Right atrium auricular region (tissue), 2 donors: ENCODE data around the gene COL25A1. TPM values are rescaled to one million over a fixed set of nuclear protein-coding genes. Genes with fewer than 3 reads are reported as not detected.

Source experiments
- DNase-seq: peaks from one replicate; pipeline ENCODE4 v3.0.0-alpha.2; 2019; ENCODE audit warnings: low spot score
- H3K27ac ChIP-seq, 2 donors: fragments of 200-600 bp; sonication (generic); 1 replicate in 1 of 2; 2 replicates in 1 of 2; pipeline ENCODE4 v1.5.1; 2016 to 2019
- H3K27me3 ChIP-seq, 2 donors: fragments of 200-600 bp; sonication (generic); one replicate each; pipeline versions ENCODE4 v1.5.1 to v1.6.0; 2017 to 2019
- H3K36me3 ChIP-seq: fragments of 200-600 bp; sonication (generic); one replicate; pipeline ENCODE4 v1.5.1; 2016
- H3K4me1 ChIP-seq, 2 donors: fragments of 200-600 bp; sonication (generic); one replicate each; pipeline versions ENCODE4 v1.5.1 to v1.6.0; 2017 to 2019
- H3K4me3 ChIP-seq, 2 donors: fragments of 200-600 bp; sonication (generic); 1 replicate in 1 of 2; 2 replicates in 1 of 2; pipeline ENCODE4 v1.5.1; 2017 to 2019; ENCODE audit warnings: mild to moderate bottlenecking in 1 of 2, moderate library complexity in 1 of 2
- H3K9me3 ChIP-seq, 2 donors: fragments of 200-600 bp; sonication (generic); one replicate each; pipeline ENCODE4 v1.5.1; 2019
- CTCF ChIP-seq, 2 donors: fragments of 200-600 bp; sonication (generic); IDR thresholded peaks; one replicate each; pipeline ENCODE4 v1.5.1; 2019; ENCODE audit warnings: antibody characterized with exemption in 2 of 2
- total RNA-seq, 2 donors: library from RNA; depleted of rRNA; stranded (reverse); fragments of >200 nt; gene quantifications; one replicate each; pipeline ENCODE4 v1.1.0, GENCODE V29; 2016

Gene COL25A1
- total RNA-seq, 2 donors from 2014 or later = 0.26 to 0.59 TPM

DNA sequence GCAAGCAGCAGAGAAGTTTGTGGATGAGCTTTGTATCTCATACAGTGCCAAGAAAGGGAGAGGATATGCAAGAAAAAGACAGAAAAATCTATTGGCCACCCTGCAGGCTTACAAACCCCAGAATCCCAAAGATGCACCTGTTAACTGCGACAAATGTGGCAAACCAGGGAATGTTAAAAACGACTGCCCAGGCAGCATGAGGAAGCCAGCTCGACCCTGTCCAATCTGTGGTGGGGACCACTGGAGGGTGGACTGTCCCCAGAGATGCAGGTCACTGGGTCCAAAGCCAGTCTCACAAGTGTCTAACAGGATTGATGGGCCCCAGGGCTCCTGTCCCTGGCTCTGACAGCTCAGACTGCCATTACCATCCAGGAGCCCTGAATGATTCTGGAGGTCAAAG lies 12.9 kb upstream of the COL25A1 start:
- peaks cover 3 to 17% of the 10 kb centered on the region in 2 donors for H3K9me3 ChIP-seq
- H3K27me3 ChIP-seq = no peaks in the 10 kb centered on the region
- no peaks in the 10 kb centered on the region for H3K36me3 ChIP-seq
- no peak overlapping the region for H3K4me3 ChIP-seq
- TF ChIP-seq CTCF (IDR thresholded peaks at IDR 0.05) = no peak
- no peak overlapping the region for H3K27ac ChIP-seq
- no peaks in the 10 kb centered on the region for H3K4me1 ChIP-seq
- DNase-seq = no peak

- TF ChIP-seq CTCF (IDR thresholded peaks at IDR 0.05) = no peak
- no peaks in the 10 kb centered on the region for H3K27me3 ChIP-seq
- H3K9me3 ChIP-seq = peaks cover 3 to 17% of the 10 kb centered on the region in 2 donors
- no peak overlapping the region for H3K27ac ChIP-seq
- no peak for DNase-seq
- H3K4me1 ChIP-seq = no peaks in the 10 kb centered on the region
- H3K4me3 ChIP-seq = no peak overlapping the region
- no peaks in the 10 kb centered on the region for H3K36me3 ChIP-seq
Observed at GRCh38 chr4:109313168-109314133, 11.0 kb upstream of the COL25A1 start.

GRCh38 chr4:109303140-109303496 lies 660 bp upstream of the COL25A1 start:
- Histone ChIP-seq H3K36me3 (no peaks in the 10 kb centered on the region), H3K4me3 (peak overlapping the region; percentile 40 to 55), H3K9me3 (no peaks in the 10 kb centered on the region), H3K27ac (no peak overlapping the region), H3K27me3 (peaks cover 0 to 13% of the 10 kb centered on the region in 2 donors), H3K4me1 (peaks cover 0 to 16% of the 10 kb centered on the region in 2 donors)
- DNase-seq = peak; percentile 62
- TF ChIP-seq CTCF (IDR thresholded peaks at IDR 0.05) = no peak

DNA sequence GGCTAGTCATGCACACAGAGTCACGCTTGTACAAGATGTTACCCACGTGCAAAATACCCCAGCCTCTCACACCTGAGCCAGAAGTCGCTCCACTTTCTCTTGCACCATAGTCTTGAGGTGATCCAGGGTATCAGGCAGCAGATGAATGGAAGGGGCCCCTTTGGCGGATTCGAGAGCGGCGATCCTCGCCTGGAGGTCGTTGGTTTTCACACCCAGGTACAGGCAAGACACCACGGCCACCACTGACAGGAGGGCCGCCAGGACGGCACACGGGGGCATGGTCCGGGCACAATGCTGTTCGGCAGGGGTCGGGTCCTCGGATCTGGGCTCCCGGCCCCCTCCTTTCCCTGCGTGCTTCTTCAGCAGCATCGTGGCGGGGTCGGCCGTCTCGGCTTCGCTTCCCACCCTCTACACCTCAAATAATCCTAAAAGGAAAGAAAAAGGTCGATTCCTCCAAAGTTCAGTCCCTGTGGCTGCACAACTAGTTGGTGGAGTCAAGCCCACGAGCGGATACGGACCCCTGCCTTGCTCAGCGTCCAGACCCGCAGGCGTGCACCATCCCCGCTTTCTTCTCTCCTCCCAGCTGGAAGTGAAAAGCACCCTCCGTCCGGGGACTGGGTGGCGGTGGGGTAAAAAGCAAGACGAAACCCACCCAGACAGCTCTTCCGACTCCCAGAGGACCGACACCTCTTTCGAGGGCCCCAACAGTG lies 652 bp downstream of the COL25A1 start:
- no peak for TF ChIP-seq CTCF (IDR thresholded peaks at IDR 0.05)
- no peaks in the 10 kb centered on the region for H3K9me3 ChIP-seq
- peaks cover 0 to 13% of the 10 kb centered on the region in 2 donors for H3K27me3 ChIP-seq
- no peak overlapping the region for H3K27ac ChIP-seq
- H3K36me3 ChIP-seq = no peaks in the 10 kb centered on the region
- H3K4me3 ChIP-seq = peak overlapping the region; percentile 40 to 55
- no peak for DNase-seq
- peaks cover 0 to 16% of the 10 kb centered on the region in 2 donors for H3K4me1 ChIP-seq

DNA sequence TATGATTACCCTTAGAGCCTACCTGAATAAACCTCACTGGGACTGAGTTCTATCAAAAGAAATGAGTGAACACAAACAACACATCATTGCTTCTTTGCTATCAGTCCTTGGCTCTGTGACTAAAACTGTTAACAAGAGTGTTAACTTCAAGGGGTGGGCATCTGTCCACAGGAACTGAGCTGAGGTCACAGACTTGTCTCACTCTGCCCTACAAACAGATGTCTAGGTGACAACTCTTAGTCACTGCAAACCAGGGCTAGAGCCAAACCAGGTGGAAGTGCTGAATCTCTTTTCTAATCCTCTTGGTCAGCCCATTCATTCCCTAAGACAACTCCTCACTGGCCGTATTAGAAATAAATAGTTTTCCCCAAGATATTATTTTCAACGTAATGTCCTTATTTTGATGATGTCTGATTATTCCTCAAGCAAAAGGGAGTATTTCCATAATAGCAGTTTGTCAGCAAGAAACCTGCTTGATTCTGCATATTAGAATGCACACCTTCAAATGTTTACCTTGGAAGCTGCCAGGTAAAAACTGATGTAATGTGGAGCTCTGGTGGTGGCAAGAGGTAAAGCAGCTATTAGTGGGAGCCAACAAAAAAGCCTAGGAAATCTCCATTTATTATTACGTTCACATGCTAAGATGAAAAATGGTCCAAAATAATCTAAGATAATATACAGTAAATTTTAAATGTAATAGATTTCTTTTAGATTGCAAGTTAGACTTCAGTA lies 4.0 kb downstream of the COL25A1 start:
- peaks cover 0 to 16% of the 10 kb centered on the region in 2 donors for H3K4me1 ChIP-seq
- no peaks in the 10 kb centered on the region for H3K9me3 ChIP-seq
- TF ChIP-seq CTCF (IDR thresholded peaks at IDR 0.05) = peak in 1 of 2 donors; percentile 53
- H3K27me3 ChIP-seq = peaks cover 0 to 13% of the 10 kb centered on the region in 2 donors
- H3K4me3 ChIP-seq = no peak overlapping the region
- H3K36me3 ChIP-seq = no peaks in the 10 kb centered on the region
- H3K27ac ChIP-seq = no peak overlapping the region
- DNase-seq = no peak
